Gastrocnemius medialis (tissue), 4 donors: ENCODE measurements around the gene RPRD1A.

Source experiments
- CTCF ChIP-seq, 5 experiments: fragments of 450-650 bp in 3 of 5; fragments of 200-600 bp in 2 of 5; sonication (generic) in 2 of 5; IDR thresholded peaks in 4 of 5; conservative IDR thresholded peaks in 1 of 5; 1 replicate in 4 of 5; 2 replicates in 1 of 5; pipeline ENCODE4 v1.5.1; 2016 to 2019; ENCODE audit warnings: antibody characterized with exemption in 5 of 5, mild to moderate bottlenecking in 3 of 5, moderate library complexity in 3 of 5
- POLR2A ChIP-seq, 2 donors: fragments of 450-650 bp; IDR thresholded peaks; one replicate each; pipeline ENCODE4 v1.6.1; 2017; ENCODE audit warnings: antibody characterized with exemption in 2 of 2, mild to moderate bottlenecking in 2 of 2, moderate library complexity in 2 of 2

- TF ChIP-seq POLR2A (IDR thresholded peaks at IDR 0.05) (no peak), CTCF (IDR thresholded peaks at IDR 0.05 in 4 of 5, conservative IDR thresholded peaks at IDR 0.05 in 1 of 5) (no peak)
Measured at GRCh38 chr18:36074435-36074834, 7.1 kb upstream of the RPRD1A start.
